H1 (cell line): ENCODE results near the gene UBE2D2. TPM values are rescaled to one million over a fixed set of nuclear protein-coding genes. Genes with fewer than 3 reads are reported as not detected.

Experiments
- POLR2A ChIP-seq, 2 experiments: IDR thresholded peaks; 1 replicate in 1 of 2; 2 replicates in 1 of 2; pipeline ENCODE4 v1.6.1; 2011; ENCODE audit warnings: low read depth in 2 of 2, low read length in 2 of 2, mild to moderate bottlenecking in 2 of 2; ENCODE audit errors: control extremely low read depth in 1 of 2
- polyA plus RNA-seq, 7 experiments: library from polyadenylated mRNA; depleted of rRNA in 3 of 7; stranded (reverse) in 5 of 7; unstranded in 2 of 7; fragments of >200 nt in 5 of 7; fragments of 200-250 nt in 2 of 7; gene quantifications; 1 replicate in 5 of 7; 2 replicates in 1 of 7; 4 replicates in 1 of 7; pipeline versions ENCODE4 v1.2.1 to v1.2.3, GENCODE V29; 2011 to 2013; ENCODE audit warnings: missing spikeins in 2 of 7, mixed read lengths in 2 of 7
- total RNA-seq: library from RNA; stranded (reverse); fragmentation: NEBNext Ultra II Directional; extraction: Animal tissue kit (Norgen Biotek cat#: 25700); gene quantifications from 2 replicates; pipeline ENCODE4 v1.2.1, GENCODE V29; 2021

UBE2D2 gene
- total and polyA plus RNA-seq, 2 of the 8 experiments (the other 6 are each of a cell fraction or from before 2014, with no cell fraction given), result 66.9 to 203 TPM

DNA sequence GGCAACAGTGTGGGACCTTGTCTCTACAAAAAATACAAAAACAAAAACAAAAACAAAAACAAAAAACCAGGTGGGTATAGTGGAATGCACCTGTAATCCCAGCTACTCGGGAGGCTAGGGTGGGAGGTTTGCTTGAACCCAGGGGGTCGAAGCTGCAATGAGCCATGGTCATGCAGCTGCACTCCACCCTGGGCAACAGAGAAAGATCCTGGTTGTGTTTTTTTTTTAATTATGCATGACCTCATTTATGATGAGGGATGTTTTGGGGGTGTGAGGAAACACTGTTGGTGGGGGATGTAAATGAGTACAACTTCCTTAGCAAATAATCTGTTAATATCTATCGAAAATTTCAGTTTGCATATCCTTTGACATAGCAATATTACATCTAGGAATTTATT, 29.4 kb upstream of the UBE2D2 start (continued):
- no peak for TF ChIP-seq POLR2A (IDR thresholded peaks at IDR 0.05; ENCODE audit: control extremely low read depth in 1 of 2, low read depth in 2 of 2, low read length in 2 of 2)
